ENCODE data around the gene IRGC.

DNA sequence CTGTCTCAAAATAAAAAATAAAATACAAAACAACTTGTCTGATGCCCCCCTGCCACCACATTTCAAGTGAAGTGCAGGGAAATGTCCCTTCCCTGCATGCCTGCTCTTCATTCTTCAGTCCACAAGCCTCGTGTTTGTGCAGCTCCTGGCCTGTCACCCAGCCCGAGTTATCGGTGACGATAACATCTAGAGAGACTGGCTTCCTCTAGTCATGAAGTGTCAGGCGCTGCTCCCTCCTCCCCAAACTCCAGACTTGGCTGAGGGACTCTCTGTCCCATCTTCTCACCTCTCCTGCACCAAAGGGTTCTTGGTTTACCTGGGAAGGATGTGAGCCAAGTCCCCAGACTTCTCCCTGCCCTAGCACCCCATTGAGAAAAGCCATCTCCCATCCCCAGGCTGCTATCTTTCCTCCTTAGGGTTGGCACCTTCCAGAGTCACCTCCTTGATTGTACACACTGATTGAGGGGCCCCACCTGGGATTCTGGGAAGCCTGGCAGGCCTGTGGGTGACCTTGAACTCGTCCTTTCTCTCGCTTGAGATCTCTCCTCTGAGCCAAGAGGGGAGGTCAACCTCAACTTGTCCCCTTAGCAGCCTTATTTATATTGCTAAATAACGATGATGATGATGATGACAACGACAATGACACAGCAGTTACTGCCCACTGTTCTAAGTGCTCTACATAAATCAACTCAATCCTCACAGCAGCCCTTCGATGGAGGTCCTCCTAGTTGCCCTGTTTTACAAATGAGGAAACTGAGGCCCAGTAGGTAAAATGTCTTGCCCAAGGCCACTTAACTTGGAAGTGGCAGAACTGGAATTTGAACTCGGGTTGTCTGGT lies 32.8 kb upstream of the IRGC start:
- TF ChIP-seq, protein P1, sequence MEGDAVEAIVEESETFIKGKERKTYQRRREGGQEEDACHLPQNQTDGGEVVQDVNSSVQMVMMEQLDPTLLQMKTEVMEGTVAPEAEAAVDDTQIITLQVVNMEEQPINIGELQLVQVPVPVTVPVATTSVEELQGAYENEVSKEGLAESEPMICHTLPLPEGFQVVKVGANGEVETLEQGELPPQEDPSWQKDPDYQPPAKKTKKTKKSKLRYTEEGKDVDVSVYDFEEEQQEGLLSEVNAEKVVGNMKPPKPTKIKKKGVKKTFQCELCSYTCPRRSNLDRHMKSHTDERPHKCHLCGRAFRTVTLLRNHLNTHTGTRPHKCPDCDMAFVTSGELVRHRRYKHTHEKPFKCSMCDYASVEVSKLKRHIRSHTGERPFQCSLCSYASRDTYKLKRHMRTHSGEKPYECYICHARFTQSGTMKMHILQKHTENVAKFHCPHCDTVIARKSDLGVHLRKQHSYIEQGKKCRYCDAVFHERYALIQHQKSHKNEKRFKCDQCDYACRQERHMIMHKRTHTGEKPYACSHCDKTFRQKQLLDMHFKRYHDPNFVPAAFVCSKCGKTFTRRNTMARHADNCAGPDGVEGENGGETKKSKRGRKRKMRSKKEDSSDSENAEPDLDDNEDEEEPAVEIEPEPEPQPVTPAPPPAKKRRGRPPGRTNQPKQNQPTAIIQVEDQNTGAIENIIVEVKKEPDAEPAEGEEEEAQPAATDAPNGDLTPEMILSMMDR (IDR thresholded peaks at IDR 0.05), result no peak
- TF ChIP-seq POLR2A (IDR thresholded peaks at IDR 0.05), result no peak
